HG02623 (cell line): ENCODE measurements around the gene TACC3.

Experiments
- ATAC-seq: cut with Tn5 transposase; IDR thresholded peaks from one replicate; pipeline ENCODE4 v1.9.1; 2021; ENCODE audit warnings: moderate library complexity; ENCODE audit not compliant: unreplicated experiment

TACC3 gene

DNA sequence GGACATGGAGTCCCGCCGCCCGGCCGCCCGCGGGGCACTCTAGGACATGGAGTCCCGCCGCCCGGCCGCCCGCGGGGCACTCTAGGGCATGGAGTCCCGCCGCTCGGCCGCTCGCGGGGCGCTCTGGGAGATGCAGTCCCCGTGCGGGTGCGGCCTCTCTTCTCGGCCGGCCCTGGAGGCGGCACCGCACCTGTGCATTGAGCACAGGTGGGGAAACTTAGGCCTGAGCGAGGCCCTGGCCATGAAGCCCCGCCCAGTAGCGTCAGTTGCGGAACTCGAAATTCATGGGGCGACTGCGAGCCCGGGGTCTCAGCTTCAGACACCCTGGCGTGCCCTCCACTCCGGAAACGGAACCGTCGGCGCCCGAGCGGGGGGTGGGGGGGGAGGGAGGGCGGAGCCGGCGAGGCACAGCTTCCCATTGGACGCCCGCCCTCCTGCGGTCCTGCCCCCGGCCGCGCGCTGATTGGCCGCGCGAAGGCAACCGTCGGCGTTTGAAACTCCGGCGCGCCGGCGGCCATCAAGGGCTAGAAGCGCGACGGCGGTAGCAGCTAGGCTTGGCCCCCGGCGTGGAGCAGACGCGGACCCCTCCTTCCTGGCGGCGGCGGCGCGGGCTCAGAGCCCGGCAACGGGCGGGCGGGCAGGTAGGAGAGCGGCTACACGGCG lies at the start of gene TACC3, which contains the start of gene TMEM129:
Gene TACC3 (plus strand): TSS at position 519 of the 663 bp plus-strand sequence. CDS start 1,901 bp downstream, outside the sequence.
Gene TMEM129 (minus strand): TSS at position 321 of the 663 bp plus-strand sequence. CDS start 486 bp downstream, outside the sequence.
- peak; percentile 73 for ATAC-seq

DNA sequence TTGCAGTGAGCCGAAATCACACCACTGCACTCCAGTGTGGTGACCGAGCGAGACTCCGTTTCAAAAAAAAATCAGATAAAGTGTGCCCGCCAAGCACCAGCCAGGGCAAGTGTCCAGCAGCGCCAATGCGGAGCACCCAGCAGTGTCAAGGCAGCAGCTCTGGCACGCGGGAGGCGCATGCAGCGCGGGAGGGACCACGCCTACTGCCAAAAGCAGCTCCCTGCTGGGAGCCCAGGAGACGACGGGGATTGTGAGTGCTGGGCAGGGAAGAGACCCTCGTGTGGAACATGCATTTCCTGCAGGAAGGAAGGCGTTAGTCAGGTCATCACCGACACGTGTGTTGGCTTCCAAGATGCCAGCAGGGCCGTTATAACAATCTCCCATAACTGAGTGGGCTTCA lies 47.6 kb upstream of the TACC3 start:
- ATAC-seq = no peak

DNA sequence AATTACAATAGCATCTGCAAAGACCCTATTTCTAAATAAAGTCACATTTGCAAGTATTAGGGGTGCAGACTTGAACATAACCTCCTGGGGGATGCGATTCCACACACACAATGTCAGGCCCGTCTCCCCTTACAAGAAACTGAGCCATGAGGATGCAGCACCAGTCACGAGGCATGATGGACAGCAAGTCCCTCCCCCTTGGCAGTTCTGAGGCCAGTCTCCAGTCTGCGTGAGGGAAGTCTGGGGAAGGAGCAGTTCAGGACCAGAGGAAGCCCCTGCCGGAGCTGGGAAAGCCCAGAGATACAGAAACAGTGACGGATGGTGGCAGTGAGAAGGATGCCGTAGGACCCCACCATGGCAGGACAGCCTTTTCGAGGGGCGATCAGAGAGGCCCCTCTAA lies 46.6 kb upstream of the TACC3 start:
- no peak for ATAC-seq

DNA sequence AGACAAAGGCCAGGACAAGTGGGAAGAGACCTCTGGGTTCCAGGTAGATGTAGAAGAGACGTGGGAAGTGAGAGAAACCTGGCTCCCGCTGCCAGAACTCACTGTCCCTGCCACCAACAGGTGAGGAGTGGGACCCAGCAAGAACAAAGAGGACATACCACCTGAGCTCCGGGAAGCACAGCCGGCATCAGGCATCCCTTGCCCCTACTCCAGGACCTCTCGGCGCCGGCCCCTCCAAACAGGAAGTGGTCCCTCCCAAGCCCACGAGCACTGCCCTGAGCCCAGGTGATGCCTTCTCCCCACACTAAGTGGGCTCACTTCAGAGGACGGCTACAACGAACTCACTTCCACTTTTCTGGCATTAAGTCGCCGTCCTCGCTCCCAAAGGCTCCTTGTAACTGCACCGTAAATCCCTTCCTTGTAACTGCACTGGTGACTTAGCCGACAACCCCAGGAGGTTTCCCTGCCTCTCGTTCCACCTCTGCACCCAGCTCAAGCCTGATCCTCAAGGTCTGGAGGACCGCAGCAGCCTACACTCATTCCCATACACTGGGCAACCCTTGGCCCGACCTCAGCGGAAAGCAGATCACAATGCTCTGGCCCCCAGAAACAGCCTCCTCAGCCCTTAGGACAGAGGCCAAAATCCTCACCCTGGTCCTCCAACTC lies 46.1 kb upstream of the TACC3 start:
- ATAC-seq = no peak

DNA sequence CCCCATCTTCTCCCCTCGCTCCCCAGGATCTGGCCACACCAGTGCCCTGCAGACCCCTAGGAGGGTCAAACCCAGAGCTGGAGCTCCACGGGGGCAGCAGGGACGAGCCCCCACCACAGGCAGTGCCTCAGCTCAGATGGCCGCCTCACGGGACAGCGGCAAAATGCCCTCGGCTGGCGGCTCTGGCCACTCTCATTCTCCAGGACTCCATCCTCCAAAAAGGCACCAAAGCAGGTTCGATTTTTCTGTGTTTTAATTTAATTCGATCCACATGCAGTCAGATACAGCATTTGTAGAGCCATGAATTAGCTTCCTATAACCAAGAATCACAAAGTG lies 45.6 kb upstream of the TACC3 start:
- no peak for ATAC-seq

DNA sequence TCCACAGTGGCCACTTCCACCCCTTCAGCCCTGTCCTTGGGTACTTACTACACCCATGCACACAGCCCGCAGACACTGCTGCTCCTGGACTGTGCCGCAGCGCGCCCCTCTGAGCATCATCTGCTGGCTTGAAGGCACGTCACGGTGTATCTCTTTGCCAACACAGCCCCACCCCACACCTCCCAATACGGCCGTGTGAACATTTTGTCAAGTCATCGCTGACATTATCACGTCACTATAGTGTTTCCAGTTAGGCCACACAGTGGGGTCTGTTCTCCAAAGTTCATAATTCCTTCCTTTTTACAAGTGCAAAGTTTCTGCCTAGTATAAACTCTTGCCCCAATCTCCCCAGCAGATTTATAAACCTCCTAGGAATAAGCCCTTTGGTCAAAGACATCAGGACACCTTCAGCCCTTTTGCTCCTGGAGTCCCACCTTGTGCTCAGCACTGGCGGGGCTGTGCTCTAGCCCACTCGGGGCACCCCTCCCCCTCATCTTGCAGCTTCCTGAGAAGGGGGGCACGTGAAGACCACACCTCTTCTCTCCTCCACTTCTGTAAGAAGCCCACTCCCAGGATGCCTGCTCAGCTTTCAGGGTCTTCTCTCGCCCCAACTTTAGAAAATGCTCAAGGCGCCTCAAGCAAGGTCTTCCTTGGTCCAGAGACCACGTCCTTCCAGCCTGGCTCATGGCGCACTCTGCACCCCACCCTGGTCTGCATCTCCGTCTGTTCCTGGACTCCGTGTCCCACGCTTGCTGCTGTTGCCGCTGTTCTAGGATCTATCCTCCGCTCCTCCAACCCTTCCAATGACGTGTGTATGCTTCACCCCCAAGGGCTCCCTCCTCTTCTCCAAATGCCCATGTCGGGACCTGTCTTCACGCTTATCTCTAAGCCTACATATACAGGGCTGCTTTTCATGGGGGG lies 44.5 kb upstream of the TACC3 start:
- ATAC-seq = no peak

DNA sequence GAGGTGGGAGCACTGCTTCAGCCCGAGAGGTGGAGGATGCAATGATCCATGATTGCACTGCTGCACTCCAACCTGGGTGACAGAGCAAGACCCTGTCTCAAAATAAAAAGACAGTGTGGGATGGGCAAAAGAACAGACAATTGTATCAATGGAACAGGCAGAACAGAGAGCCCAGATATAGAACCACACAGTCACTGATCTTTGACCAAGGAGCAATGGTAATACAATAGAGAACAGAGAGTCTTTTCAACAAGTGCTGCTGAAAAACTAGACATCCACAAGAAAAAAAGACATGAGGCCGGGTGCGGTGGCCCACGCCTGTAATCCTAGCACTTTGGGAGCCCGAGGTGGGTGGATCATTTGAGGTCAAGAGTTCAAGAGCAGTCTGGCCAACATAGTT lies 43.1 kb upstream of the TACC3 start:
- ATAC-seq = no peak

DNA sequence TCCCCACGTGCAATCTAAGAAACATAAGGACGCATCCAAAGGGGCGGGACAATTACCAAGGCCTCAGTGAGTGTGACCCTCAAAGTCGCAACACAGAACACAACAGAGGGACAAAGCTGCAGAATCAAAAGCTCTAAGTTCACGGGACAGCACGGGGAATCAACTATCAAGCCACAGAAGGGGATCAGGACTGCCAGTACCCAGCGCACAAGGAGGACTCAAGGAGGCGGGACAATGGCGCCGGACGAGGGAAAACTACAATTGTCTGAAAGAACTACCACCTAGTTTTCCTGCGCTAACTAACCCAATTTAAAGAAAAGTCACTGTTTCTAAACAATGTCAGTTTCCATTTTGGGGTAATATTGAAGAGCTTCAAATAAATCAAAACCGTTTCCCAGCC lies 38.5 kb upstream of the TACC3 start:
- ATAC-seq = no peak

DNA sequence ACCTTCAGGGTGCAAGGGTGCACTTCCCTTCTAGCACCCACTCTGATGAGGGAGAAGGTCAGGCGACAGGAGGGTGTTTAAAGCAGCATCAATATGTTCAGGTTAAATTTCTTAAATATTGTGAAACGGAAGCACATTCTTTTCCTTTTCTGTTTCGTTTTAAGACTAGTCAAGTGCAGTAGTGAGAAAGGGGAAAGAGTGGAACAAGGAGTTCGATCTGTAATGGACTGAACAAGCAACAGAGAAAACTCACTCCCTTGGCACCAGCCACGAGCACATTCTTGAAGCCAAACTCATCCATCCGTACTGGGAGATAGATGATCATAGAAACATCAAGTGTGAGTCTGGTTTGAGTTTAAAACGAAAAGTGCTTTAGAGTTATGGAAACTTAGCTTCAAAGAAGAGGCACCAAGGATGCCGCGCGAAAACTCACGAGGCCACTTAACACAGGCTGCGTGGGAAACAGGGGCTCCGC lies 38.0 kb upstream of the TACC3 start:
- ATAC-seq = no peak

DNA sequence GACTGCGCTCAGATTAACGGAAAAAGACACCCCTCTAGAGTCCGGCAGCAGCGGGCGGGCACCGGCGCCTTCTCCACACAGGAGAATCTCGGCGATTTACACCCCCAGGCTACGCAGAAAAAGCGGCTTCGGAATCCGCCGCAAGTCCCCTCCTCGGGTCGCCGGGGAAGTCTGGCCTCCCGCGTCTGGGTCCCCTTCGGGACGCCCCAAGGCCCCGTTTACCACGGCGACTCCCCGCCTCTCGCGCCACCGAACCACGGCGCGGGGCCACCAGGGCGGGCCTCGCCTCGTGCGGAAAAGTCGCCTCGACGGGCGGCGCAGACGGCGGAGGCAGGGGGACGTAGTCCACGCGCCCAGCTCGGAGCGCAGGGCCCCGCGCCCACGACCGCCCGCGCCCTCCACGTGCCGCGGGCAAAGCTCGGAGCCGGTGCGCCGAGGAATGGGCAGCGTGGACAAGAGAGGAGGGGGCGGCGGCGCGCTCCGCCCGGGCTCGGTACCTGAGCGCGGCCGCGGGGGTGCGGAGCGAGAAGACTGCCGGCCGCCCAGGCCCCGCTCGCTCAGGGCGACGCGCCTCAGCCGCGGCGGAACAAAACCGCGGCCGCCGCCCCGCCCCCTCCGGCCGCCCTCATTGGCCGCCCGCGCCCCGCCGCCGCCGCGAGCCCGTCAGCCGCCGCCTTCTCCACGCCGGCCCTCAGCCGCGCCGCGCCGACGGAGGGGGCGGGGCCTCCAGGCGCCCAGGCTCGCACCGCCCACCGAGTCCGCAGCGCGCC lies 37.4 kb upstream of the TACC3 start, which contains the start of gene FAM53A:
Gene FAM53A (minus strand): TSS at position 578 of the 770 bp plus-strand sequence. CDS start 15,572 bp downstream, outside the sequence.
- peak; percentile 84 for ATAC-seq

DNA sequence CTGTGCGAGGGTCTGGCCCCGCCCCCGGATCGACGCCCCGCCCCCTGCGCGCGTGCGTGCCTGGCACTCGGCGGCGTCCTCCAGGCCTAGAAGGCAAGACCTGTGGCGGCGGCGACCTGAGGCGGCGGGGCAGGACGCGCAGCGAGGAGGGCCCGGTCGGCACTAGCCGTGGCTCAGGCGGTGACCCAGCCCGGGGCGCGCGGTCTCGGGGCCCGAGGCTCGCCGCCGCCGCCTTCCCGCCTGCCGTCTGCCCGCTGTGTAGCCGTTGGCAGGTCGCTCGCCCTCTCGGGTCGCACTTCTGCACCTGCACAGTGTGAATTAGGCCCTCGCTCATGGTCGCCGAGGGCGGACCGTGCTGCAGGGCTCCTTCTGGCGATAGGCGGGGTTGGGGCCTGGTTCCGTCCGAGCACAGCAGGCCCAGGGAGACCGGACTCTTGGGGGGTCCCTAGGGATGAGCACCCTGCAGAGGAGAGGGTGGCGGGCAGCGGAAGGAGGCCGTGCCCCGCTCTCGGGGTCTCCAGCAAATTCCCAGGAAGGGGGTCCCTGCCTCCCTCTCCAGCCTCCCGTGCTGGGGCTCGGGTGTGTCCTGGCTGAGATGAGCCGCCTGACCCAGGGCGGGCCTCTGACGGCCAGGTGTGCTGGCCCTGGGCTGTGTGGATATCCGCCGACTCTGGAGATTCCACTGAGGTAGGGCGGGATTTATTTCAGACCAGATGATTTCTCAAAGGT lies 36.7 kb upstream of the TACC3 start:
- no peak for ATAC-seq

DNA sequence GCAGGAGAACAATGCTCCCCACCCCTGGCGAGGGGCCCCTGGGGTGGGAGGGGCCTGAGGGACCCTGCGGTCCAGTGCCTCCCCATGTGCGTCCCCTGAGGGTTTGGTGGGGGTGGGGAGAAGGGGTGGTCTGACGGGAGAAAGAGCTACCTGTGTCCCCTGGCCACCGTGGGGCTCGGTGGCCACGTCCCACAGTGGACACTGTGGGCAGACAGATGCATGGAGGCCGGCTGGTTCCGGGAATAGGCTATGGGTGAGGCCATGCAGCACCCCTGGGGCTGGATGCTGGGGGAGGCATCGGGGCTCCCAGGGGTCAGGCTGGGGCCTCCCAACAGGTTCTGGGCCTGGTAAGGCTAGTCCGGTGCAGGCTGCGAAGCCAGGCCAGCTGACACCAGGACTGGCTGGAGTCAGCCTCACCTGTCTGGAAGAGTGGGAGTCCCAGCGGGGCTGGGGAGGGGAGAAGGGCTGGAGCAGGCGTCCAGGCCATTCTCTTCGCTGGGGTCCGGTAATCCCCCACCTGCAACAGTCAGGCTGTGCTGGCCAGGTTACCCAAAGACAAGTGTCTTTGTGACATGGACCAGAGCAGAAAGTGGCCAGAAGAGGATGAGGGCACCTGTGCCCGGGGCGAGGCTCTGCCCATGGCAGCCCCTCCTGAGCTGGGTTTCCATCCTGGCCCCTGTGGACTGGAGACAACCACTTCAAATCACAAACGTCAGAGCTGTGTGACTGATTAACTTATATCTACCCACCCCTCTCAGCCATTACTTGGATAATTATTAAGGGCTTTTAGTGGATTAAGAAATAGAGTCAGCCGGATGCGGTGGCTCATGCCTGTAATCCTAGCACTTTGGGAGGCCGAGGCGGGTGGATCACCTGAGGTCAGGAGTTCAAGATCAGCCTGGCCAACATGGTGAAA lies 35.8 kb upstream of the TACC3 start:
- no peak for ATAC-seq

DNA sequence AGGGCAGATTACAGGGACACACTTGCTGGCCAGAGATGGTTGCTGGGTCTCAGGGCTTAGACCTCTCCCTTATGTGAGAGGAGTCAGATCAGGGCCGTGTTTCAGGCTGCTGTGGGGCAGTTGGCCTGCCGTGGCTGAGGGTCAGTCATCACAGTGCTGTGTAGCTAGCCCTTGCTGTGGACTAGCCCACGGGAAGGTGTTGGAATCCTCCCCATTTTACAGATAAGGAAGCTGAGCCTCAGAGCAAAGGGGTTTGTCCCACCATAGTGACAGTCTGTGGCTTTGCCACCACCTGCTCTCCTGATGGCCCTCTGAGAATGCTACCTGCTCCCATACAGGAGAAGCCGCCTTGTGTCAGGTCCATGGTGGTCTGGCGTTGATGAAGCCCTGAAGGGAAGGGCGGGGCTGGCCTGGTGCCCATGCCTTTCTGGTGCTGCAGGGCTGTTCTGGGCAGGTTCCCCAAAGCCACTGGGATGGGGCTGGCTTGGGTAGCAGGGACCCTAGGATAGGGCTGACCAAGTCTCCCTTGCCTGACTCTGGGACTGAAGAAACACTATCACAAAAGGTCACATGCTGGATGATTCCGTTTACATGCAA lies 34.8 kb upstream of the TACC3 start:
- no peak for ATAC-seq

DNA sequence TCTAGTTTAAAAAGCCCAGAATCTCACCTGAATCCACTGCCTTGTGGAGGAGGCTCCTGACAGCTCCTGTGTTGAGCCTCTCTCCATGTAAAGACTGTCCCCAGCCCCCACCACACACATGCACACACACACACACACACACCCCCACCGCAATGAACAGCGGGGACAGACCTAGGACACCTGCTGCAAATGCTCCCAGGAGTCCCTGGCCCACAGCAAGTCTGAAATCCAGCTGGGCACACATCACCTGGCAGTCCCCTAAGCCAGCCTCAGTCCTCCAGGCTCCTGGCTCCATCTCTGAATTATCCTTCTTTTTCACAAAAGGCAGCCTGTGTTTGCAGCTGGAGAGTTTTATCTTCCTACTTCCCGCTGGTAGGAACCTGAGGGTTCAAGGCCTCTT lies 30.6 kb upstream of the TACC3 start:
- ATAC-seq = no peak

DNA sequence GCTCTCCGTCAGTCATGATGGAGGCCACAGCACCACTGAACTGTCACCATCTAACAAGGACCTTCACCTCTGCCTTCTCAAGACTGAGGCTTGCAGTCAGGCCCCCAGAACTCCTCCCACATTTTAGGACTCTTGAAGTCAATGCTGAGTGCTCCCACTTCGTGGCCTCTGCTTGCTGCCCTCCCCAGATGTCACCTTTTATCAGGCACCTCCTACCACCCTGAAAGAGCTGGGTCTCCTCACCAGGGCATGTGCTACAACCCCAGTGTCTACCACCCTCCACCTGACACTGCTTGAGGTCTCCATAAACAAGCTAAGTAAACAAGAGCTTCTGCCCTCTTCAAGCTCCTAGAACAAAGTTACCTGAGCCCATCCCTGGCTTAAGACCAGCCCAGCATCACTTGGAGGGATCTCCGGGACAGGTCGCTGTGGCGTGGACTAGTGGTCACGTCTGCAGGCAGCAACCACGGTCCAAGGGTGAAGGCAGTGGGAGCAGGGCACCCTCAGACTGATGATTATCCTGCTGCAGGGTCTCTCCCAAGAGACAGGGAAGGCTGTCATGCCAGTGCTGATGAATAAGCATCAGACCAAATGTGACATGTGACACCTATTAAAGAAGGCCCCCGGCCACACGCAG lies 29.5 kb upstream of the TACC3 start:
- ATAC-seq = no peak

DNA sequence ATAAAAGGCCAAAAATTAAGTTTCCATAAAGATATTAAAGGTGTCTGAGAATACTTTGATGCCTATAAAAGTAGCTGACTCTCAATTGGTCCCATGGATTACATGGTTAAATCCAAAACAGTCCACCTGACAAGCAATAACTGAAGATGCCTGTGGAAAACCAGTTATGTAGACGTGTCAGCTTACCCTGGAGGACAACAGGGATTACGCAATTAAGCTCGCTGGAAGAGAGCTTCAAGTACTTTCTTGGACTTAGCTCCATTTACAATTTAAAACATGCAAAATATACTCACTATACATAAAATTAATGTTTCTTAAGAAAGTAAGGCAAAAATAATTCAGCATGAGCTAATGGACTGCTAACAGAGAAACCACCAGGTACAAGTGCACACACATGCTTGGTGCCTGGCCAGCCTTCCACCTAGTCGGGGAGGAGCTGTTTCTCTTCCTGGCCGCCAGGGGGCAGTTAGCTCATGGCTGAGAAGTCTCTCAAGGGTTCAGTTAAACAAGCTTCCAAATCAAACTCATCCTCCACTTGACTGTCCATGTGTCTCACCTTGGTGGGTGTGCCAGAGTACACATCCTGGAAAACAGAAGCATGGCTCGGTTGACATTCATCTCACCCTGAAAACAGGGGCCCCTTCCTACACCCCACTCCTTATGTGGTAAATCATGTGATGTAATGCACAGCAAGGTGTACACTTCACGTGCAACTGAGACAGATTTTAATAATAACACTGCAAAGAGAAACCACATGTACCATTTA lies 28.0 kb upstream of the TACC3 start:
- ATAC-seq = no peak

DNA sequence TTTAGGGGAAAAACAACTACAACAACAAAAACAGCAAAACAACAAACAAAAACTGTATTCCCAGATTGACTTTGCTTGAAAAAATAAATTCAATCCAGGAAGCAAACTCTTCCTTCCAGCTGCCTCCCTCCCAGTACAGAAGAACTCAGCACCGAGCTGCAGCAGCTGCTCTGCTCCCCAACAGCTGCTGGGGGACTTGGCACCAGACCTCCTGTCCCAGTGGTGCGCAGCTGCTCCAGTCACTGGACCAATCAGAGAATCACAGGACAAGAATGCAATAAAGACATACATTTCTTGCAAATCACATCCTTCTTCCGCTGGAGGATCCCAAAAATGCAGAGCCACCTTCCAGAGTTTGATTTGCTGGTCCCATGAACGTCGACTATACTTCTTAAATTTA lies 25.4 kb upstream of the TACC3 start:
- ATAC-seq = no peak
